ENCODE measurements around the gene SPACA9.

Gene SPACA9

GRCh38 chr9:132878695-132879456 lies at the start of gene SPACA9:
TSS of gene SPACA9 (plus strand) at chr9:132878898. CDS start at chr9:132883948, 5,050 bp downstream.
- peak; percentile 57 for DNase-seq
- ATAC-seq: no peak

- DNase-seq (no peak), ATAC-seq (no peak)
Observed at GRCh38 chr9:132832171-132832881, 46.4 kb upstream of the SPACA9 start.

DNA sequence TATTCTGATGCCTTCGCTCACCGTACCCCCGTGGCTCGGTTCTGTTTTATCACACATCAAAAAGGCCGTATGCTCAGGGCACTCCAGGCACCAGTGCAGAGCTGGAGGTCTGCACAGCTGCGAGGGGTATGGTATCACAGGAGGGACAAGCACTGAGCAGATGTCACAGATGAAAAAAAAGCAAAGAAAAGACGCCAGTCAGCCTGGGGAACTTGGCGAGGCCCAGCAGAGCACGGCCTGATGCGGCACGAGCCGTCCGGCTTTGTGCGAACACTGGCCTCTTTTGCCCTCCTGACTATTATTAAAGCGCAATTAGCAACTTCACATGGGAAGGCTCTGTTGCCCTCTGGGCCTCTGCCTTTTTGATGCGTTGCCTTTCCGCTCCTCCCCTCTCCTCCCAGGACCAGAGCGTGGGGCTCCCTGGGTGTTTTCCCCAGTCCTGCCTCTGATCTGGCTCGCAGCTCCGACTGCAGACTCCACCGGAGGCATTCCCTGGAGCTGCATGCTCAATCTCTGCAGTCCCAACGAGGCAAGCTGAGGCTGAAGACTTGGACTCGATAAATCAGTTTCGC lies 45.1 kb upstream of the SPACA9 start:
- DNase-seq (no peak), ATAC-seq (no peak)

GRCh38 chr9:132834343-132834742 lies 44.4 kb upstream of the SPACA9 start:
- ATAC-seq: no peak
- DNase-seq: no peak

GRCh38 chr9:132837501-132838286 lies 41.0 kb upstream of the SPACA9 start:
- ATAC-seq (no peak), DNase-seq (no peak)

DNA sequence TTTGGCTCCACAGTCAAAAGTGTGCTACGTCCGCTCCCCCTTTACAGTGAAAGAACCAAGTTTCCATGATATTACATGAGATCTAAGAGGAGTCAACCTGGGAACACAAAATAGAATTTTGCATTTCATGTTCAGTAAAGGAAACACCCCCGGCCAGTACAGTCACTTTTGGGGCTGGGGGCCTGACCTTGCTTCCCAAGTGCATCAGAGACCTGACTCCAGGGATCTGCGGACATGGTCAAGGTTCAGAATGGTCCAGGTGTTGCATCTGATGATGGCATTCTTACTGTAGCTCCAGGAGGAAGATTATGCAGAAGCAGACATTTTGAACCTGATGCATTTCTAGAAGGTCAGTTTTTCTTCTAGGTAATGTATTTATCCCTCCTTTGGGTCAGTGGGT lies 40.4 kb upstream of the SPACA9 start:
- ATAC-seq (no peak), DNase-seq (no peak)

GRCh38 chr9:132840980-132841379 lies 37.7 kb upstream of the SPACA9 start:
- ATAC-seq (no peak), DNase-seq (no peak)

DNA sequence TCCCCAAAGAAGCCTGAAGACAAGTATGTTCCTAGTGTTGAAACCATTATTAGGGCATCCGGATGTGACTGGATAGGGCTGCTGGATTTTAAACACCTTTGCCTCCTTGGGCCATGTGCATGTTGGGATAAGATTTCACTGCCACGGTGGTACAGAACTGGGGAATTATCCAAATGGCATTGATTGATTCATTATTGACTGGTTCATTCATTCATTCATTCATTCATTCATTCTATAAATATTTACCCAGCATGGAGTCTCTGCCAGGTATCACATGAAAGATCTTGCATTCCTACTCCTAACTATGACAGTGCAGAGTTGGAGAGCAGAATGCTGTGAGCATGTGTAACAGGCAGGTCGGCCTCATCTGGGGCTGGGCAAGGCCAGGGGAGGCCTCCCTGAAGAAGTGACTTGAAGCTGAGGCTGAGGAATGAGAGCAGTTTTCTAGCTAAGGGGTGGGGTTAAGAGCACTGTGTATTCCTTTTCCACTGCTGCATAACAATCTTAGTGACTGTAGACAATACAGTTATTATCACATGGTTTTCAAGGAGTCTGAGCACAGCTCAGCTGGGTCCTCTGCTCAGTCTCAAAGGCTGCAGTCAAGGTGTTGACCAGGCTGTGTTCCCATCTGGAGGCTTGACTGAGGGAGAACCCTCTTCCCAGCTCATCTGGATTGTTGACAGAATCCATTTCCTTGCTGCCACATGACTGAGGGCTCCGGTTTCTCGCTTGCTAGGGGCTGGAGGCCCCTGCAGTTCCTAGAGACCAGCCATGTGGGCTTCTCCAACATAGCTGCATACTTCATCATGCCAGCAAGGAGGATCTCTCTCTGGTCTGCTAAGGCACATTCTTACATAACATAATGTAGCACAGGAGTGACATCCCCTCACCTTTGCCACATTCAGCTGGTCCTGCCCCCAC lies 36.3 kb upstream of the SPACA9 start:
- no peak for ATAC-seq
- no peak for DNase-seq

DNA sequence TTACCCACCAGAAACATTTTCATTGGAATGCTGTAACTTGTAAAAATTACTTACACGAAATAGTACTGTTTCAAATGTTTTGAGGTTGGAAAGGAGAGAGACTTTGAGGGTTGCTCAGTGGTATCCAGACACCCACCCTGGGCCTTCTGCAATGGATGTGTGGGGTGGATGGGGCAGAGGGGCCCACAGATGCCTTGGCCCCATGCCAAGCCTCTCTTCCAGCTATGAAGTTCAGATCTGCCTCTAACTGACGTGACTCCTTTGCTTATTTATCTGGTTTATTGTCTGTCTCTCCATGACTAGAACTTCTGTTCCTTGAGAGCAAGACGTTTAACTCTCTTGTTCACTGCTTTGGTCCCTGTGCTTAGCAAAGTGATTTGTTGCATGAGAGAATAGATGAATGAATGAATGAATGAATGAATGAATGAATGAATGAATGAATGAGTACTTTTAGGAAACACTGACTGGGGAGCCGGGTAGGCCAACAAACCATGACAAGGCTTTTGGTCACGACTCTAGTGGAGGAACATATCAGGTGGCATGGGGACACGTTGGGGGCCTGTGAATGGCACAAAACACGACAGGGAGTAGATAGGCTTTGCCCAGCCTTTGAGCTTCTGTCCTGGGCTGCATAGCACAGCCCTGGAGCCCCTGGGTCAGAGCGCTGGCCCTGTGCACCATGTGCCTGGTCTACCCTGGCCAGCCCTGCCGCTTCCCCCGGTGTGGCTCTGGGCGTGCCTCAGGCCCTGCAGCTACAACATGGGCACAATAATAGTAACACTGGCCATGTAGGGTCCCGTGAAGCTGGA lies 32.4 kb upstream of the SPACA9 start:
- DNase-seq (no peak), ATAC-seq (no peak)

DNA sequence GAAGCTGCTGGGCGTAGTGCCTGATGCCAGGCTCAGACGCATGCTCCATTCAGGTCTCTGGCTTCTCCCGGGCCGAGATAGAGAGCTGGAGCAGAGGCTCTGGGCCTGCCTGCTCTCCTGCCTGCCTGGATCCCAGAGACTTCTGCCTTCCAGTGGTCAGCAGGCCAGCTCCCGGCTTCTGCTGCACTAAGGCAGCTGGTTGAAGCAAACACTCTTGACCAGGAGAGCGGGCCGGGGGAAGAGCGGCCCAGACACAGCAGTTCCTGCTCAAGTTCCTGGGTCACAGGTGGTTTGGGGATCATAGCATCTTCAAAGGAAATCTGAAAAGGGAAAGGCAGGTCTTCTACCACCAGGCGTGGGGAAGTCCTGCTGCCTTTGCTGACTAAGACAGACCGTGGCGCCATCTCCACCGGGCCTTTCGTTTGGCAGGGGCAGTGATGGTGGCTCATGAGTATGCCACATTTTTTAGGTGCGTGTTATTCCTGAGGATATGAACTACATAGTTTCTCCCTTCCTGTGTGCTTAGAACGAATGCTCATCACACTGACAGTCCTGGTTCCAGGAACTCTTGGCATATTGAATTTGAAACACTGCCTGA lies 31.7 kb upstream of the SPACA9 start:
- DNase-seq (no peak), ATAC-seq (no peak)

DNA sequence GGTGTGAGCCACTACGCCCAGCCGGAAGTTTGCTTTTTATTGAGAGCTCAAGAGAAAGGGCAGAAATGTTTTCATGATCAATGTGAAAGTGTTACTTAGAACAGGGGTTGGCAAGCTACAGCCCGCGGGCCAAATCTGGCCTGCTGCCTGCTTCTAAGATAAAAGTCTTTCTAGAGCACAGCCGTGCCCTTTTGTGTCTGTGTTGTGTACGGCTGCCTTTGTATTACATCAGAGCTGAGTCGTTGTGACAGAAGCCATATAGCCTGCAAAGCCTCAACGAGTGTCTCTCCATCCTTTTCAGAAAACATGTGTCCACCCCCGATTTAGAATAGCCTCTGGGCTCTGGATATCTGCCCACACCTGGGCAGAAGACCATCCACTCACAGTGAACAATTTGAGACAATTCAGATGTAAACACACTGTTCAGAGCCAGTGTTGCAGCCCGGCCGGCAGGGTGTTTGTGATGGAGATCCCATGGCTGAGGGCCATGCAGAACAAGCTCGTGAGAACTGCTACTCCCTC lies 29.5 kb upstream of the SPACA9 start:
- ATAC-seq (no peak), DNase-seq (no peak)

DNA sequence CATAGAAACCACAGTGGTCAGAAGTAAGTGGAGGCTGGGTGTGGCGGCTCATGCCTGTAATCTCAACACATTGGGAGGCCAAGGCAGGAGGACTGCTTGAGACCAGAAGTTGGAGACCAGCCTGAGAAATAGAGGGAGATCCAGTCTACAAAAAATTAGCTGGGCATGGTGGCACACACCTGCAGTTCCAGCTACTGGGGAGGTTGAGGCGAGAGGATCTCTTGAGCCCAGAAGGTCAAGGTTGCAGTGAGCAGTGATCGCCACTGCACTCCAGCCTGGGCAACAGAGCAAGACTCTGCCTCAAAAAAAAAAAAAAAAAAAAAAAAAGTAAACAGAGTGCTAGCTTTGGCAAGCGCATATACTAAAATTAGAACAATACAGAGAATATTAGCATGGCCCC lies 25.2 kb upstream of the SPACA9 start:
- DNase-seq (no peak), ATAC-seq (no peak)

- no peak for ATAC-seq
Observed at GRCh38 chr9:132854832-132855231, 23.9 kb upstream of the SPACA9 start.

GRCh38 chr9:132855904-132856303 lies 22.8 kb upstream of the SPACA9 start:
- no peak for ATAC-seq
- no peak for DNase-seq

More at GRCh38 chr9:132854832-132855231, 23.9 kb upstream of the SPACA9 start:
- DNase-seq: no peak

- no peak for ATAC-seq
- DNase-seq: no peak
Observed at GRCh38 chr9:132857031-132857430, 21.7 kb upstream of the SPACA9 start.

- no peak for ATAC-seq
- DNase-seq: no peak
Observed at GRCh38 chr9:132857616-132858342, 20.9 kb upstream of the SPACA9 start.

- DNase-seq (no peak), ATAC-seq (no peak)
Observed at GRCh38 chr9:132858751-132859150, 19.9 kb upstream of the SPACA9 start.

DNA sequence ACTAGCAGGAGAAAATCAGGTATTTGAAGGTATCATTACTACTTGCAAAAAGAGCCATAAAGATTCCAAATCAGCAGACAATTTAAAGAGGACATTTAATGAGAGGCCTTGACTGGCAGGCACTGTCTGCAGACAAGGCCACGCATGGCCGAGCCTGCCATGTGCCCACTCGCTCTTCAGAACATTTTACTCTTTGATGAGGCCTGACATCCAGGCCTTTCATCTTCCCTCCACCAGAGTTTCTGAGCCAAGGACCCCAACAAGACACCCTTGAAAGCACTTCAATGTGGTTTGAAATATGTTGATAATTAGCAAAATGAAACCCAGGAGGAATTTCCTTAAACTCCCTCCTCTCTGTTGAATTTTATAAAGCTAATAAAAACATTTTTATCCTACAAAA lies 17.0 kb upstream of the SPACA9 start:
- DNase-seq (no peak), ATAC-seq (no peak)

DNA sequence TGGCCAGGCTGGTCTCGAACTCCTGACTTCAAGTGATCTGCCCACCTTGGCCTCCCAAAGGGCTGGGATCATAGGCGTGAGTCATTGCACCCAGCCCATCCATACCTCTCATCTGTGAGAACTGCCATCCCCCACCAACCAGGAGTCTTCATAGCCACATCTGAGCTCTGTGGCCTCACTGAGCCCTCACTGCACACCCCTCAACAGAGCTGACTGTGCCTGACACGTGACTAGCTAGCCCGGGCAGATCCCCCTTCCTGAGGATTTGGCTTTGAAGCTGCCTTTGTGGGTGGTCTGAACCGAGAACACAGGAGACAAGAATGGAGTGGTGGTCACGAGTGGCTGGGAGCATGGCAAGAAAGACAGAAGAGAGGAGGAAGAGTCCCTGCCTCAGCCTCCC lies 16.2 kb upstream of the SPACA9 start:
- ATAC-seq: peak; percentile 59
- DNase-seq: peak; percentile 13
